ENCODE results near the gene CHRNA5.

The CHRNA5 gene

GRCh38 chr15:78641102-78641748 lies 75.9 kb downstream of the CHRNA5 start, which contains the start of gene CHRNB4:
Gene CHRNB4, minus strand, starts transcription at chr15:78641210. Its CDS starts 77 bp downstream, at chr15:78641133.
- TF ChIP-seq CTCF (IDR thresholded peaks at IDR 0.05; ENCODE audit: low read depth, low read length): no peak
- H3K4me3 ChIP-seq (ENCODE audit: low read depth, low read length): no peak within 1 kb of the TSS

GRCh38 chr15:78641749-78642275 lies 76.5 kb downstream of the CHRNA5 start:
- no peak overlapping the region for H3K4me3 ChIP-seq (ENCODE audit: low read depth, low read length)
- TF ChIP-seq CTCF (IDR thresholded peaks at IDR 0.05; ENCODE audit: low read depth, low read length): no peak

GRCh38 chr15:78642331-78642730 lies 77.0 kb downstream of the CHRNA5 start:
- no peak overlapping the region for H3K4me3 ChIP-seq (ENCODE audit: low read depth, low read length)
- TF ChIP-seq CTCF (IDR thresholded peaks at IDR 0.05; ENCODE audit: low read depth, low read length): no peak

All from WI38 (cell line).